ENCODE results near the gene COLGALT1.

Gene COLGALT1

DNA sequence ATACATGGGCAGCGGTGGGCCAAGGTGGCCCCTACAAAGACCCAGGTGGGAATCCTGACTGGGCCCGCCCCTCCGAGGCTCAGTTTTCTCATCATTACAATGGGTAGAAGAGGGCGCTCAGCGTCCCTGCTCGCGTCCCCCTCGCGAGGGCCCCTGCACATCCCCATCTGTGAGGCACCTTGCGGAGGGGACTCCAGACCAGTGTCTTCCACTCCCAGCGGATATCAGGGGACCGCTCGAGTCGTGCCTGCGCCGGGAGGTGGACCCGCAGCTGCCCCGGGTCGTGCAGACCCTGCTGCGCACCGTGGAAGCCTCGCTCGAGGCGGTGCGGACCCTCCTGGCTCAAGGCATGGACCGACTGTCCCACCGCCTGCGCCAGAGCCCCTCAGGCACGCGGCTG, 15.3 kb upstream of the COLGALT1 start:
- H3K27ac ChIP-seq (ENCODE audit: extremely low read depth, low read depth, low read length): no peak overlapping the region
- POLR2A ChIA-PET: interaction anchor here (1.6 kb wide), 1 partner anchor 29 kb away, joined by 4 read pairs; the partner anchor contains the start of gene PGLS
- no peaks in the 10 kb centered on the region for H3K9me3 ChIP-seq (ENCODE audit: control insufficient read depth, insufficient read depth, low read depth, low read length)
- no peaks in the 10 kb centered on the region for H3K36me3 ChIP-seq (ENCODE audit: control insufficient read depth in 2 of 2, insufficient read depth in 1 of 2, low read length in 2 of 2)
- TF ChIP-seq ZNF555 (tag by site-specific recombination; conservative IDR thresholded peaks at IDR 0.05): no peak
- TF ChIP-seq OVOL3 (tag by site-specific recombination; IDR thresholded peaks at IDR 0.05): no peak
- 0 out of 2 replicates have a peak, but pooled peaks have one; percentile 10 for TF ChIP-seq ZFHX2 (tag by site-specific recombination; conservative IDR thresholded peaks at IDR 0.05)
- no peak for TF ChIP-seq ZNF350 (tag by site-specific recombination; IDR thresholded peaks at IDR 0.05)
- no peak for TF ChIP-seq ZNF114 (tag by site-specific recombination; IDR thresholded peaks at IDR 0.05)
- 0 out of 2 replicates have a peak, but pooled peaks have one; percentile 14 for TF ChIP-seq ZSCAN30 (tag by site-specific recombination; IDR thresholded peaks at IDR 0.05)
- no peaks in the 10 kb centered on the region for H3K4me1 ChIP-seq (ENCODE audit: control insufficient read depth, insufficient read depth, low read length)
- CTCF ChIA-PET: no interaction called here
- H3K4me3 ChIP-seq (ENCODE audit: low read depth, low read length): no peak overlapping the region

DNA sequence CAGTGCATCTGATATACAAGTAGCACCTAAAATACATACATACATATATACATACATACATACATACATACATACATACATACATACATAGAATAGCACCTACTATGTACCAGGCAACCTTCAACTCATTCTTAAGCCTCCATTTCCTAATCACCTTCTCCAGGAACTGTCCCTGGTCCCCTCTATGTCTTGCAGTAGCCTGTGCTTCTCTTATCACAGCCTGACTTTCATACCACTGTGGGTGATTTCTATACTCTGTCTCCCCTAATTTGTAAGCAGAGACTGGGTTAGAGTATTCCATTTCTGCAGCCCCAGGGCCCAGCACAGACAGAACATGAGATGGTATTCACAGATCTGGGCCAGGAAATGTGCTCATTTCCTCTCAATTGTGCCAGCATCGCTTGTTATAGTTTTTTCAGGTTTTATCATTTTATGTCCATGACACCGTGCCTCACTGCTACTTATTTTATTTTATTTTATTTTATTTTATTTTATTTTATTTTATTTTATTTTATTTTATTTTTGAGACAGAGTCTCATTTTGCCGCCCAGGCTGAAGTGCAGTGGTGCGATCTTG, 14.2 kb upstream of the COLGALT1 start:
- H3K9me3 ChIP-seq (ENCODE audit: control insufficient read depth, insufficient read depth, low read depth, low read length): no peaks in the 10 kb centered on the region
- TF ChIP-seq, protein P1, sequence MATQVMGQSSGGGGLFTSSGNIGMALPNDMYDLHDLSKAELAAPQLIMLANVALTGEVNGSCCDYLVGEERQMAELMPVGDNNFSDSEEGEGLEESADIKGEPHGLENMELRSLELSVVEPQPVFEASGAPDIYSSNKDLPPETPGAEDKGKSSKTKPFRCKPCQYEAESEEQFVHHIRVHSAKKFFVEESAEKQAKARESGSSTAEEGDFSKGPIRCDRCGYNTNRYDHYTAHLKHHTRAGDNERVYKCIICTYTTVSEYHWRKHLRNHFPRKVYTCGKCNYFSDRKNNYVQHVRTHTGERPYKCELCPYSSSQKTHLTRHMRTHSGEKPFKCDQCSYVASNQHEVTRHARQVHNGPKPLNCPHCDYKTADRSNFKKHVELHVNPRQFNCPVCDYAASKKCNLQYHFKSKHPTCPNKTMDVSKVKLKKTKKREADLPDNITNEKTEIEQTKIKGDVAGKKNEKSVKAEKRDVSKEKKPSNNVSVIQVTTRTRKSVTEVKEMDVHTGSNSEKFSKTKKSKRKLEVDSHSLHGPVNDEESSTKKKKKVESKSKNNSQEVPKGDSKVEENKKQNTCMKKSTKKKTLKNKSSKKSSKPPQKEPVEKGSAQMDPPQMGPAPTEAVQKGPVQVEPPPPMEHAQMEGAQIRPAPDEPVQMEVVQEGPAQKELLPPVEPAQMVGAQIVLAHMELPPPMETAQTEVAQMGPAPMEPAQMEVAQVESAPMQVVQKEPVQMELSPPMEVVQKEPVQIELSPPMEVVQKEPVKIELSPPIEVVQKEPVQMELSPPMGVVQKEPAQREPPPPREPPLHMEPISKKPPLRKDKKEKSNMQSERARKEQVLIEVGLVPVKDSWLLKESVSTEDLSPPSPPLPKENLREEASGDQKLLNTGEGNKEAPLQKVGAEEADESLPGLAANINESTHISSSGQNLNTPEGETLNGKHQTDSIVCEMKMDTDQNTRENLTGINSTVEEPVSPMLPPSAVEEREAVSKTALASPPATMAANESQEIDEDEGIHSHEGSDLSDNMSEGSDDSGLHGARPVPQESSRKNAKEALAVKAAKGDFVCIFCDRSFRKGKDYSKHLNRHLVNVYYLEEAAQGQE (tag by site-specific recombination; IDR thresholded peaks at IDR 0.05): peak; percentile 55
- no peak for TF ChIP-seq YY2 (tag by site-specific recombination; IDR thresholded peaks at IDR 0.05)
- TF ChIP-seq, protein P2, sequence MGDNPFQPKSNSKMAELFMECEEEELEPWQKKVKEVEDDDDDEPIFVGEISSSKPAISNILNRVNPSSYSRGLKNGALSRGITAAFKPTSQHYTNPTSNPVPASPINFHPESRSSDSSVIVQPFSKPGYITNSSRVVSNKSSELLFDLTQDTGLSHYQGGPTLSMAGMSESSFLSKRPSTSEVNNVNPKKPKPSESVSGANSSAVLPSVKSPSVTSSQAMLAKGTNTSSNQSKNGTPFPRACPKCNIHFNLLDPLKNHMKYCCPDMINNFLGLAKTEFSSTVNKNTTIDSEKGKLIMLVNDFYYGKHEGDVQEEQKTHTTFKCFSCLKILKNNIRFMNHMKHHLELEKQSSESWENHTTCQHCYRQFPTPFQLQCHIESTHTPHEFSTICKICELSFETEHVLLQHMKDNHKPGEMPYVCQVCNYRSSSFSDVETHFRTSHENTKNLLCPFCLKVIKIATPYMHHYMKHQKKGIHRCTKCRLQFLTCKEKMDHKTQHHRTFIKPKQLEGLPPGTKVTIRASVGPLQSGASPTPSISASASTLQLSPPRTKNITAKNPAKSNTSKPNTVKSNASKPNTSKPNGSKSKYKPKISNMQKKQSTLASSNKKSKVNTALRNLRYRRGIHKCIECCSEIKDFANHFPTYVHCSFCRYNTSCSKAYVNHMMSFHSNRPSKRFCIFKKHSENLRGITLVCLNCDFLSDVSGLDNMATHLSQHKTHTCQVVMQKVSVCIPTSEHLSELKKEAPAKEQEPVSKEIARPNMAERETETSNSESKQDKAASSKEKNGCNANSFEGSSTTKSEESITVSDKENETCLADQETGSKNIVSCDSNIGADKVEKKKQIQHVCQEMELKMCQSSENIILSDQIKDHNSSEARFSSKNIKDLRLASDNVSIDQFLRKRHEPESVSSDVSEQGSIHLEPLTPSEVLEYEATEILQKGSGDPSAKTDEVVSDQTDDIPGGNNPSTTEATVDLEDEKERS (tag by site-specific recombination; IDR thresholded peaks at IDR 0.05): peak; percentile 80; the same call in 1 of the 2 replicates
- TF ChIP-seq, protein P3, sequence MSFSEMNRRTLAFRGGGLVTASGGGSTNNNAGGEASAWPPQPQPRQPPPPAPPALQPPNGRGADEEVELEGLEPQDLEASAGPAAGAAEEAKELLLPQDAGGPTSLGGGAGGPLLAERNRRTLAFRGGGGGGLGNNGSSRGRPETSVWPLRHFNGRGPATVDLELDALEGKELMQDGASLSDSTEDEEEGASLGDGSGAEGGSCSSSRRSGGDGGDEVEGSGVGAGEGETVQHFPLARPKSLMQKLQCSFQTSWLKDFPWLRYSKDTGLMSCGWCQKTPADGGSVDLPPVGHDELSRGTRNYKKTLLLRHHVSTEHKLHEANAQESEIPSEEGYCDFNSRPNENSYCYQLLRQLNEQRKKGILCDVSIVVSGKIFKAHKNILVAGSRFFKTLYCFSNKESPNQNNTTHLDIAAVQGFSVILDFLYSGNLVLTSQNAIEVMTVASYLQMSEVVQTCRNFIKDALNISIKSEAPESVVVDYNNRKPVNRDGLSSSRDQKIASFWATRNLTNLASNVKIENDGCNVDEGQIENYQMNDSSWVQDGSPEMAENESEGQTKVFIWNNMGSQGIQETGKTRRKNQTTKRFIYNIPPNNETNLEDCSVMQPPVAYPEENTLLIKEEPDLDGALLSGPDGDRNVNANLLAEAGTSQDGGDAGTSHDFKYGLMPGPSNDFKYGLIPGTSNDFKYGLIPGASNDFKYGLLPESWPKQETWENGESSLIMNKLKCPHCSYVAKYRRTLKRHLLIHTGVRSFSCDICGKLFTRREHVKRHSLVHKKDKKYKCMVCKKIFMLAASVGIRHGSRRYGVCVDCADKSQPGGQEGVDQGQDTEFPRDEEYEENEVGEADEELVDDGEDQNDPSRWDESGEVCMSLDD (tag by site-specific recombination; IDR thresholded peaks at IDR 0.05): no peak
- POLR2A ChIA-PET: no interaction called here
- H3K4me1 ChIP-seq (ENCODE audit: control insufficient read depth, insufficient read depth, low read length): no peaks in the 10 kb centered on the region
- no peak overlapping the region for H3K27ac ChIP-seq (ENCODE audit: extremely low read depth, low read depth, low read length)
- CTCF ChIA-PET: interaction anchor here (0.6 to 0.7 kb wide), 2 partner anchors 45 to 93 kb away, joined by 3 read pairs; no protein-coding TSS in a partner anchor
- H3K36me3 ChIP-seq (ENCODE audit: control insufficient read depth in 2 of 2, insufficient read depth in 1 of 2, low read length in 2 of 2): no peaks in the 10 kb centered on the region
- no peak overlapping the region for H3K4me3 ChIP-seq (ENCODE audit: low read depth, low read length)

DNA sequence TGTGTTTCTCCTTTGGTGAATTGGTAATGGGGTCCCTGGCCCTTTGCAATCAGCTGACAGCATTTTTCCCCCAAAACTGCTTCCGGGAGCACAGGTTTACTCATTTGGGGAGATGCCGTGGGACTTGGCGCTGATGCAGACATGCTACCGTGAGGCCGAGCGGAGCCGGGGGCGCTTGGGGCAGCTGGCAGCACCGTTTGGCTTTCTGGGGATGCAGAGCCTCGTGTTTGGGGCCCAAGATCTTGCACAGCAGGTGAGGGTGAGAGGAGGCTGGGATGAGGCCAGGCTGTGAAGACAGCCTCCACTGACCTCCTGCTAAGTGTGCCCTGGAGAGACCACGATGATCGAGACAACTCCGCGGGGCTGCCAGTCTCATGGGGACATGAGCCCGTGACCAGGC, 13.4 kb upstream of the COLGALT1 start:
- POLR2A ChIA-PET: no interaction called here
- TF ChIP-seq, protein P4, sequence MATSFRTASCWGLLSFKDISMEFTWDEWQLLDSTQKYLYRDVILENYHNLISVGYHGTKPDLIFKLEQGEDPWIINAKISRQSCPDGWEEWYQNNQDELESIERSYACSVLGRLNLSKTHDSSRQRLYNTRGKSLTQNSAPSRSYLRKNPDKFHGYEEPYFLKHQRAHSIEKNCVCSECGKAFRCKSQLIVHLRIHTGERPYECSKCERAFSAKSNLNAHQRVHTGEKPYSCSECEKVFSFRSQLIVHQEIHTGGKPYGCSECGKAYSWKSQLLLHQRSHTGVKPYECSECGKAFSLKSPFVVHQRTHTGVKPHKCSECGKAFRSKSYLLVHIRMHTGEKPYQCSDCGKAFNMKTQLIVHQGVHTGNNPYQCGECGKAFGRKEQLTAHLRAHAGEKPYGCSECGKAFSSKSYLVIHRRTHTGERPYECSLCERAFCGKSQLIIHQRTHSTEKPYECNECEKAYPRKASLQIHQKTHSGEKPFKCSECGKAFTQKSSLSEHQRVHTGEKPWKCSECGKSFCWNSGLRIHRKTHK (tag by site-specific recombination; IDR thresholded peaks at IDR 0.05): no peak
- TF ChIP-seq EGR2 (tag by site-specific recombination; IDR thresholded peaks at IDR 0.05; ENCODE audit: low read depth) (no peak), SALL2 (tag by site-specific recombination; IDR thresholded peaks at IDR 0.05; ENCODE audit: borderline replicate concordance) (no peak)

More for the DNA sequence above, 13.4 kb upstream of the COLGALT1 start:
- H3K4me1 ChIP-seq (ENCODE audit: control insufficient read depth, insufficient read depth, low read length): no peaks in the 10 kb centered on the region
- no peak overlapping the region for H3K4me3 ChIP-seq (ENCODE audit: low read depth, low read length)
- H3K36me3 ChIP-seq (ENCODE audit: control insufficient read depth in 2 of 2, insufficient read depth in 1 of 2, low read length in 2 of 2): no peaks in the 10 kb centered on the region
- no peaks in the 10 kb centered on the region for H3K9me3 ChIP-seq (ENCODE audit: control insufficient read depth, insufficient read depth, low read depth, low read length)
- CTCF ChIA-PET: interaction anchor here (0.6 kb wide), 1 partner anchor 46 kb away, joined by 3 read pairs; no protein-coding TSS in a partner anchor
- H3K27ac ChIP-seq (ENCODE audit: extremely low read depth, low read depth, low read length): no peak overlapping the region
